ENCODE data around the gene PDC.

Gene PDC

DNA sequence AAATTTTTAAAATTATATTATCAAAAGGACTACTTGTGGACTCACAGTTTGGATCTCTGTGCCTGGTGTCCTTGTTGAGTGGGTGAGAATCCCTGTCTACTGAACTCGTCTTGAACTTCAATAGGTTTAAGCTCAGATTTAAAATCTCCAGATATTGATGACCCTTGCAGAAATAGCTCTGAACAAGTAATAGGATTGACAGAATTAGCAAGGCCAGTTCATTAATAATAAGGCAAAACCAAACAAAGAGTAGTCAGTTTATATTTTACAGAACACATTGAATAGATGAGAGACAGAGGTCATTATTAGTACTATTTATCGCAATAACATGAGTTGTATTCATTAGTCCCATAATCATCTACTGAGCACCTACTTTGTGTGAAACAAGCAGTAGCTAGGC lies at the start of gene PDC:
PDC (minus strand) TSS at position 101 of the 400 bp plus-strand sequence. CDS start 11,655 bp downstream, outside the sequence.
- no peak for TF ChIP-seq CTCF (IDR thresholded peaks at IDR 0.05)

DNA sequence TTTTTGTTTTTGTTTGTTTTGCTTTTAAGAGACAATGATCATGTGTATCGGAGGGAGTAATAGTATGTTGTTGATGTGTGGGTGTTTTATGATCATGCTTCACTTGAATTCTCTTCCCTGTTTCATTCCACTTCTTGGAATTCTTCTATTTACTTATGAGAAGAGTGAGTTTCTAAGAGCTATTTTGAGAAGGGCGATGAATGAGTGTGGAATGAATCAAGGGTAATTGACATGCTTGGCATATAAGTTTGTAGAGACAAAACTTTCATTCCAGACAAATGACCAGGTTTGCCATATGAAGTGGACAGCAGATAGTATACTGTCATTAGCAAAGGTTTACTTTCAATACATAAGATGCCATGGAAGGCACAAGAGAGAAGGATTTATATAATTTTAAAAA lies 42.3 kb upstream of the PDC start:
- no peak for TF ChIP-seq CTCF (IDR thresholded peaks at IDR 0.05)

DNA sequence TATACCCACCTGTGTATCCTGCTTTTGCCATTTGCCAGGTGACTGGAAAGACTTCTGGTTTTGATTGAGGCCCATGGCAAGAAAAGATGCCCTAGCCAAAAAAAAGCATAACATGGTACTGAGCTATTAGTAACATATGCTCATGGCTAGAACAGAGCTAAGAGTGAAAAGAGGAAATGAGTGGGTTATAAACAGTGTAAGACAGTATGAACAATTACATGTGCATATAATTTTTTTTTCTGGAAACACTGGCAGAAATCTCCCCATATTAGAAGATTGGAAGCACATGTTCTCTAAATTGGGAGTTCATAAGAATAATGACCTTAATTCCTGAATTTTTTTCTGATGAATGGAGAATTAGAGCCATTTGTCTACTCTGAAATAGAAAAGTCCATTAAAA lies 41.2 kb upstream of the PDC start:
- no peak for TF ChIP-seq CTCF (IDR thresholded peaks at IDR 0.05)

DNA sequence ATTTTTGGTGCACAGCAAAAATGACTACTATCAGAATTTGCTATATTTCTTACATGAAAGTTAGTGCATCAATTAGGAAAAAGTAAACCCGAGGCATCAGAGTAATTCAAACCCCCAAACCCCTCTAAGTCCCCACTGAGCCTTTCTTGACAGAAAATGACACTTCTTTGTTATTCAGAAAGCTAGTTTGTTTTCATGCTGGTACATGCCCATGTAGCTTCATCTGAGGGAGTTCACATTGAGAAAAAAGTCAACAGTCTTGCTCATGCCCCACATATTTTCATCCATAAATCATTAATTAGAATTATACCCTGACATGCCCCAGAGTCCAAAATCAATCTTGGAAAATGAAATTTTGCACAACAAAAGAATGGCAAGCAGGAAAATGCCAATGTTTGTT lies 39.9 kb upstream of the PDC start:
- no peak for TF ChIP-seq CTCF (IDR thresholded peaks at IDR 0.05)

GRCh38 chr1:186499571-186499970 lies 38.7 kb upstream of the PDC start:
- no peak for TF ChIP-seq CTCF (IDR thresholded peaks at IDR 0.05)

DNA sequence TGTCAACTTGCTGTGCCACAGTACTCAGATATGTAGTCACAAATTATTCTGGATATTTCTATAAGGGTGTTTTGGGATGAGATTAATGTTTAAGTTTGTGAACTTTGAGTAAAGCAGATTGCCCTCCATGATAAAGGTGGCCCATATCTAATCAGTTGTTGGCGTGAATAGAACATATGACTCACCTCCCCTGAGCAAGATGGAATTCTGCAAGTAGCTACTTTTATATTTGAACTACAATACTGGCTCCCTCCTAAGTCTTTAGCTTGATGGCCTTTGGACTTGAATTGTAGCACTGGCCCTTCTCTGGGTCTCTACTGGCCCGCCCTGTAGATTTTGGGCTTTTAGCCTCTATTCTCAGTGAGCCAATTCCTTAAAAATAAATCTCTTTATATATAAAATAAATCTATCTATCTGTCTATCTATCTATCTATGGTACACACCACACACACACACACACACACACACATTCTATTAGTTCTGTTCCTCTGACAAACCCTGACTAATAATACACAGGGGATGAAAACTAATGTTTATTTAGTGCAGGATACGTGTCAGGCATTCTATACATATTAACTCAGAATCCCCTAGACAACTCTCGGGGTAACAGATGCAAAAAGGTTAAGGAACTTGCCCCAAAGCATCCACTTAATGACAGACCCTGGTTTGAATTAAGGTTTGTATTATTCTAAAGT lies 37.9 kb upstream of the PDC start:
- TF ChIP-seq CTCF (IDR thresholded peaks at IDR 0.05), result no peak

- TF ChIP-seq CTCF (IDR thresholded peaks at IDR 0.05), result no peak
Measured at GRCh38 chr1:186498071-186498470, 37.2 kb upstream of the PDC start.

- TF ChIP-seq CTCF (IDR thresholded peaks at IDR 0.05), result no peak
Measured at GRCh38 chr1:186497651-186498050, 36.7 kb upstream of the PDC start.
